WTC11 (cell line): ENCODE results near the gene PARD3B.

Experiments used
- ATF6 ChIP-seq: sonication (generic); formaldehyde crosslinking; IDR thresholded peaks from 2 replicates; pipeline ENCODE4 v1.8.1; 2023; ENCODE audit warnings: mild to moderate bottlenecking, missing genetic modification reagents
- CTCF ChIP-seq: fragments of 200-600 bp; IDR thresholded peaks from 2 replicates; pipeline ENCODE4 v1.8.0; 2022; ENCODE audit warnings: antibody characterized with exemption
- ELF4 ChIP-seq: sonication (generic); formaldehyde crosslinking; IDR thresholded peaks from 2 replicates; pipeline ENCODE4 v1.8.1; 2022; ENCODE audit warnings: low read depth, mild to moderate bottlenecking, moderate library complexity, missing genetic modification reagents
- NR2C2 ChIP-seq: sonication (generic); formaldehyde crosslinking; IDR thresholded peaks from 2 replicates; pipeline ENCODE4 v1.8.0; 2022; ENCODE audit warnings: mild to moderate bottlenecking, missing genetic modification reagents
- NR3C1 ChIP-seq: sonication (generic); formaldehyde crosslinking; conservative IDR thresholded peaks from 2 replicates; pipeline ENCODE4 v1.8.1; 2023; ENCODE audit warnings: low read depth, mild to moderate bottlenecking, missing genetic modification reagents
- RELA ChIP-seq: sonication (generic); formaldehyde crosslinking; IDR thresholded peaks from 2 replicates; pipeline ENCODE4 v1.8.1; 2022; ENCODE audit warnings: missing genetic modification reagents, mild to moderate bottlenecking, borderline replicate concordance
- TF ChIP-seq, protein P1 (sequence below): sonication (generic); formaldehyde crosslinking; IDR thresholded peaks from 2 replicates; pipeline ENCODE4 v1.8.0; 2022; ENCODE audit warnings: mild to moderate bottlenecking, missing genetic modification reagents
- TF ChIP-seq, protein P2 (sequence below): sonication (generic); formaldehyde crosslinking; IDR thresholded peaks from 2 replicates; pipeline ENCODE4 v1.8.0; 2022; ENCODE audit warnings: missing genetic modification reagents

DNA sequence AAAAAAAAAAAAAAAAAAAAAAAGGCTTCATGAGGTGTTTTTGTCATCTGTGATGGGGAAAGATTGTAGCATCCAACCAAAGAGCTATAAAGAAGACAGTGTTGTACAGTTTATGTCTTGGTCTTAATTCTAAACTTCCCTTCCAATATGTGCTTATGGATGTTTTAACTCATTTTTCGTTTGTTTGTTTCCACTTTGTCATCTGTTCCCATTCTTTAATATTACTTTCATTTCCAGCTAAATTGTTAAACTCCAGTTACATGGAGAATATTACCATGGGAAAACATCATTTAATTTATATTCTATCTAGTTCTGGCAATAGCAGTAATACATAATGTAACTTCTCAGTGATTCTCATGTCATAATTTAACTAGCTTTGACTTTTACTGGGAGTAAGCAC lies 792.9 kb downstream of the PARD3B start:
- TF ChIP-seq ELF4 (no peak), CTCF (no peak), RELA (CRISPR knock-in tag) (no peak), ATF6 (CRISPR knock-in tag) (no peak), NR3C1 (CRISPR knock-in tag) (no peak), NR2C2 (CRISPR knock-in tag) (no peak)
- TF ChIP-seq, protein P1, sequence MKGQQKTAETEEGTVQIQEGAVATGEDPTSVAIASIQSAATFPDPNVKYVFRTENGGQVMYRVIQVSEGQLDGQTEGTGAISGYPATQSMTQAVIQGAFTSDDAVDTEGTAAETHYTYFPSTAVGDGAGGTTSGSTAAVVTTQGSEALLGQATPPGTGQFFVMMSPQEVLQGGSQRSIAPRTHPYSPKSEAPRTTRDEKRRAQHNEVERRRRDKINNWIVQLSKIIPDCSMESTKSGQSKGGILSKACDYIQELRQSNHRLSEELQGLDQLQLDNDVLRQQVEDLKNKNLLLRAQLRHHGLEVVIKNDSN (CRISPR knock-in tag) = no peak
- TF ChIP-seq, protein P2, sequence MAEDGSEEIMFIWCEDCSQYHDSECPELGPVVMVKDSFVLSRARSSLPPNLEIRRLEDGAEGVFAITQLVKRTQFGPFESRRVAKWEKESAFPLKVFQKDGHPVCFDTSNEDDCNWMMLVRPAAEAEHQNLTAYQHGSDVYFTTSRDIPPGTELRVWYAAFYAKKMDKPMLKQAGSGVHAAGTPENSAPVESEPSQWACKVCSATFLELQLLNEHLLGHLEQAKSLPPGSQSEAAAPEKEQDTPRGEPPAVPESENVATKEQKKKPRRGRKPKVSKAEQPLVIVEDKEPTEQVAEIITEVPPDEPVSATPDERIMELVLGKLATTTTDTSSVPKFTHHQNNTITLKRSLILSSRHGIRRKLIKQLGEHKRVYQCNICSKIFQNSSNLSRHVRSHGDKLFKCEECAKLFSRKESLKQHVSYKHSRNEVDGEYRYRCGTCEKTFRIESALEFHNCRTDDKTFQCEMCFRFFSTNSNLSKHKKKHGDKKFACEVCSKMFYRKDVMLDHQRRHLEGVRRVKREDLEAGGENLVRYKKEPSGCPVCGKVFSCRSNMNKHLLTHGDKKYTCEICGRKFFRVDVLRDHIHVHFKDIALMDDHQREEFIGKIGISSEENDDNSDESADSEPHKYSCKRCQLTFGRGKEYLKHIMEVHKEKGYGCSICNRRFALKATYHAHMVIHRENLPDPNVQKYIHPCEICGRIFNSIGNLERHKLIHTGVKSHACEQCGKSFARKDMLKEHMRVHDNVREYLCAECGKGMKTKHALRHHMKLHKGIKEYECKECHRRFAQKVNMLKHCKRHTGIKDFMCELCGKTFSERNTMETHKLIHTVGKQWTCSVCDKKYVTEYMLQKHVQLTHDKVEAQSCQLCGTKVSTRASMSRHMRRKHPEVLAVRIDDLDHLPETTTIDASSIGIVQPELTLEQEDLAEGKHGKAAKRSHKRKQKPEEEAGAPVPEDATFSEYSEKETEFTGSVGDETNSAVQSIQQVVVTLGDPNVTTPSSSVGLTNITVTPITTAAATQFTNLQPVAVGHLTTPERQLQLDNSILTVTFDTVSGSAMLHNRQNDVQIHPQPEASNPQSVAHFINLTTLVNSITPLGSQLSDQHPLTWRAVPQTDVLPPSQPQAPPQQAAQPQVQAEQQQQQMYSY (CRISPR knock-in tag) = no peak
